Measurements from ENCODE around the gene TRMT11.

The TRMT11 gene

DNA sequence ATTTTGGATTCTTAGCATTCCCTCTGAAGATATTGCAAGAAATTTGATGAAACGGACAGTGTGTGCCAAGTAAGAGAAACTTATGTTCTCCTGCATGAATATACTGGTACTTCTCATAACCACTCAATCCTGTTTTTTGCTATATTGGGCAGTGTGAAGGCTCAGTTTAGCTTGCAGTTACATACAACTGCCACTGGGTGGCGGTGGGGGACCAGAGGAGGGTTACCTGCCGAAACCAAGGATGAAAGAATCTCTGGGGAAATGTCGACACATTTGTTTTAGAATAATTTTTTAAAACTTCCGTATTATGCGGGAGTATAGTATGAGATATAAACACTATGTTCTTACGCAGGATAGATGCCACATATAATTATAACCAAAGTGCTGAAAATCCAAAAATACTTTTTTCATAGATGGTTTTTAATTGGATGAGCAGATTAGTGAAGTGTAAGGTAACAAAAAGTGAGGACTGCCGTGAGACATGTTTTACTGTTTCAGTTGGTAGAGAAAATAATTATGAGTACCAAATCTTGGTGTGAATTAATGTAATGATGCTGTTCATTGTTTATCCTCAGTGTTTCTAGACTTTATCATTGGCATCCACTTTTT lies 9.7 kb downstream of the TRMT11 start (continued):
- TF ChIP-seq ZEB2 (tag by site-specific recombination; IDR thresholded peaks at IDR 0.05) (peak; percentile 70), HOXA7 (CRISPR knock-in tag; IDR thresholded peaks at IDR 0.05; ENCODE audit: borderline replicate concordance) (no peak), ZNF366 (tag by site-specific recombination; conservative IDR thresholded peaks at IDR 0.05) (peak; percentile 43; the same call in 1 of the 2 replicates)

DNA sequence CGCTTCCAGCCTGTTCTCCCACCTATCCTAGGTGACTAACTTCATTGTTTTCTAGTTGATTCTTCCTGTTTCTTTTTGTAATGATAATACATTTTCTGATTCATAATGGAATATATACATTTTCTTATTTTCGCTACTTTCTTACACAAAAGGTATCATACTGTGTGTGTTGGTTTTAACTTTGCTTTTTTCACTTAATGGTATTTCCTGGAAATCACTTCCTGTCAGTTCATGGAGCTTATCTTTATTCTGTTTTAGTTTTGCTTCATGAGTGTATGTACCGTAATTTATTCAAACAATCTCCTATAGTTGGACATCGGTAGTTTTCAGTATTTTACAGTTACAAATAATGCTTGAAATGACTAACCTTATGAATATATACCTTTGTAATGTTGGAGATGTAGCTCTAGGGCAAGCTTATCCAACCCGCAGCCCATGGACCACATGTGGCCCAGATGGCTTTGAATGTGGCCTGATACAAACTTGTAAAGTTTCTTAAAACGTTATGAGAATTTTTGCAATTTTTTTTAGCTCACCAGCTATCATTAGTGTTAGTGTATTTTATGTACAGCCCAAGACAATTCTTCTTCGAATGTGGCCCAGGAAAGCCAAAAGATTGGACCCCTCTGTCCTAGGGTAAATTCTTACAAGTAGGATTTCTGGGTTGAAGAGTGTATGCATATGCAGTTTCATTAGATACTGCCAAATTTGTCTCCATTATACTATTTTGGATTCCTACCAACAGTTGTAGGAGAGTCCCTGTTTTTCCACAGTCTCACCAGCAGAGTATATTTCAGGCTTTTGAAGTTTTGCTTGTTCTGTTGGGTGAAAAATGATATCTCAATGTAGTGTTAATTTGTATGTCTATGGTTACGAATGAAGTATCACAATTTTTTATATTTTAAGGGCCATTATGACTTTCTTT lies 16.7 kb downstream of the TRMT11 start:
- H3K9me3 ChIP-seq (ENCODE audit: control insufficient read depth, insufficient read depth, low read depth, low read length), result no peaks in the 10 kb centered on the region
- H3K27ac ChIP-seq (ENCODE audit: extremely low read depth, low read depth, low read length), result no peak overlapping the region
- ChIA-PET CTCF (interaction anchor here (0.6 to 5.1 kb wide), 8 partner anchors 8 to 714 kb away, joined by 3 to 30 read pairs (median 4); no protein-coding TSS in a partner anchor), POLR2A (no interaction called here)
- TF ChIP-seq, protein P1, sequence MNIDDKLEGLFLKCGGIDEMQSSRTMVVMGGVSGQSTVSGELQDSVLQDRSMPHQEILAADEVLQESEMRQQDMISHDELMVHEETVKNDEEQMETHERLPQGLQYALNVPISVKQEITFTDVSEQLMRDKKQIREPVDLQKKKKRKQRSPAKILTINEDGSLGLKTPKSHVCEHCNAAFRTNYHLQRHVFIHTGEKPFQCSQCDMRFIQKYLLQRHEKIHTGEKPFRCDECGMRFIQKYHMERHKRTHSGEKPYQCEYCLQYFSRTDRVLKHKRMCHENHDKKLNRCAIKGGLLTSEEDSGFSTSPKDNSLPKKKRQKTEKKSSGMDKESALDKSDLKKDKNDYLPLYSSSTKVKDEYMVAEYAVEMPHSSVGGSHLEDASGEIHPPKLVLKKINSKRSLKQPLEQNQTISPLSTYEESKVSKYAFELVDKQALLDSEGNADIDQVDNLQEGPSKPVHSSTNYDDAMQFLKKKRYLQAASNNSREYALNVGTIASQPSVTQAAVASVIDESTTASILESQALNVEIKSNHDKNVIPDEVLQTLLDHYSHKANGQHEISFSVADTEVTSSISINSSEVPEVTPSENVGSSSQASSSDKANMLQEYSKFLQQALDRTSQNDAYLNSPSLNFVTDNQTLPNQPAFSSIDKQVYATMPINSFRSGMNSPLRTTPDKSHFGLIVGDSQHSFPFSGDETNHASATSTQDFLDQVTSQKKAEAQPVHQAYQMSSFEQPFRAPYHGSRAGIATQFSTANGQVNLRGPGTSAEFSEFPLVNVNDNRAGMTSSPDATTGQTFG (tag by site-specific recombination; IDR thresholded peaks at IDR 0.05; ENCODE audit: borderline replicate concordance), result no peak
- TF ChIP-seq, protein P2, sequence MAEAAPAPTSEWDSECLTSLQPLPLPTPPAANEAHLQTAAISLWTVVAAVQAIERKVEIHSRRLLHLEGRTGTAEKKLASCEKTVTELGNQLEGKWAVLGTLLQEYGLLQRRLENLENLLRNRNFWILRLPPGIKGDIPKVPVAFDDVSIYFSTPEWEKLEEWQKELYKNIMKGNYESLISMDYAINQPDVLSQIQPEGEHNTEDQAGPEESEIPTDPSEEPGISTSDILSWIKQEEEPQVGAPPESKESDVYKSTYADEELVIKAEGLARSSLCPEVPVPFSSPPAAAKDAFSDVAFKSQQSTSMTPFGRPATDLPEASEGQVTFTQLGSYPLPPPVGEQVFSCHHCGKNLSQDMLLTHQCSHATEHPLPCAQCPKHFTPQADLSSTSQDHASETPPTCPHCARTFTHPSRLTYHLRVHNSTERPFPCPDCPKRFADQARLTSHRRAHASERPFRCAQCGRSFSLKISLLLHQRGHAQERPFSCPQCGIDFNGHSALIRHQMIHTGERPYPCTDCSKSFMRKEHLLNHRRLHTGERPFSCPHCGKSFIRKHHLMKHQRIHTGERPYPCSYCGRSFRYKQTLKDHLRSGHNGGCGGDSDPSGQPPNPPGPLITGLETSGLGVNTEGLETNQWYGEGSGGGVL (tag by site-specific recombination; IDR thresholded peaks at IDR 0.05), result no peak
- no peak for TF ChIP-seq ZNF175 (tag by site-specific recombination; IDR thresholded peaks at IDR 0.05)
- TF ChIP-seq MYNN (tag by site-specific recombination; IDR thresholded peaks at IDR 0.05; ENCODE audit: borderline replicate concordance), result no peak
- TF ChIP-seq ZNF555 (tag by site-specific recombination; conservative IDR thresholded peaks at IDR 0.05), result no peak
- no peak for TF ChIP-seq ZNF549 (tag by site-specific recombination; IDR thresholded peaks at IDR 0.05)
- TF ChIP-seq ZNF157 (tag by site-specific recombination; IDR thresholded peaks at IDR 0.05), result no peak
- TF ChIP-seq ZNF112 (tag by site-specific recombination; IDR thresholded peaks at IDR 0.05), result no peak
- TF ChIP-seq ZNF302 (tag by site-specific recombination; IDR thresholded peaks at IDR 0.05; ENCODE audit: low read depth), result no peak
- TF ChIP-seq YY2 (tag by site-specific recombination; IDR thresholded peaks at IDR 0.05), result no peak
- no peak for TF ChIP-seq KLF10 (tag by site-specific recombination; IDR thresholded peaks at IDR 0.05)
- TF ChIP-seq ZSCAN16 (tag by site-specific recombination; IDR thresholded peaks at IDR 0.05), result no peak
- TF ChIP-seq ZNF473 (tag by site-specific recombination; IDR thresholded peaks at IDR 0.05), result no peak
- TF ChIP-seq ZNF792 (tag by site-specific recombination; IDR thresholded peaks at IDR 0.05), result no peak
- no peak for TF ChIP-seq ZNF837 (tag by site-specific recombination; IDR thresholded peaks at IDR 0.05)
- TF ChIP-seq TRIM28 (IDR thresholded peaks at IDR 0.05; ENCODE audit: borderline replicate concordance, low read length), result no peak
- no peak for TF ChIP-seq ZNF654 (tag by site-specific recombination; IDR thresholded peaks at IDR 0.05; ENCODE audit: low read depth)
- TF ChIP-seq BCL11B (tag by site-specific recombination; IDR thresholded peaks at IDR 0.05; ENCODE audit: low read depth), result no peak
- H3K4me3 ChIP-seq (ENCODE audit: low read depth, low read length), result no peak overlapping the region
- 0 out of 2 replicates have a peak, but pooled peaks cover 2% of the 10 kb centered on the region for H3K4me1 ChIP-seq (ENCODE audit: control insufficient read depth, insufficient read depth, low read length)
- H3K36me3 ChIP-seq (ENCODE audit: control insufficient read depth in 2 of 2, insufficient read depth in 1 of 2, low read length in 2 of 2), result peaks cover 21 to 82% of the 10 kb centered on the region in 2 experiments; a peak in 2 of 3 replicates
